NK-92 (cell line): ENCODE measurements around the gene OSBPL2.

Source experiments
- DNase-seq: peaks from one replicate; lab custom pipeline; 2025; ENCODE audit not compliant: unreplicated experiment; lab: John Stamatoyannopoulos, UW

Gene OSBPL2

GRCh38 chr20:62336329-62336728 is 98.0 kb downstream of the OSBPL2 start:
- no peak for DNase-seq

DNA sequence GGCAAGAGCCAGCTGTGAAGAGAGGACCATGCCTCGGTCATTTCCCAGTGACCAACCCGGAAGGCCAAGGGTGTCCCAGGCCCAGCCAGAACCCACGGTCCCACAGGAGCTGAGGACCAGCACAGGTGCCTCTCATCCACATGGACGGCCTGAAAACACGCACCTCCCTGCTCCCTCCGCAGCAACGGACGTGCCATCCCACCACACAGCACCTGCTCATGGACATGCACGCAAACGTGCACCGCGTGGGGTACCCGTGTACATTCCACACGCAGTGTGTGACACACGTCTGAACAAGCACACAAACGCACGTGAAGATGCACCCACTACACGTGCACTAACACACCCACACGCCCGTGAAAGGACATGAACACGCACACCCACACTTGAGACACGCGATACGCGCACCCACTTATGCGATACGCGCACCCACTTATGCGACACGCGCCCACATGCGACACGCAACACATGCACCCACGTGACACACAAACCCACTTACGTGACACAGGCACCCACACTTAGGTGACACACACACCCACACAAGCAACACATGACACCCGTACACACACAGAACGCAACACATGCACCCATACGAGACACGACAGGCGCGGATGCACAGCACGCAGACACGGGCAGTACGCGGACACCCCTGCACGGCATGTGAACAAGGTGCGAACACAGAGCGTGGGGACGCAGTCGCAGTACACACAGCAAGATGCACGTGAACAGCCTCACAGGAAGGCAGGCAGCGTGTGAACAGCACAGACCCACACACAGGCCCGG is 98.6 kb downstream of the OSBPL2 start:
- DNase-seq = no peak

DNA sequence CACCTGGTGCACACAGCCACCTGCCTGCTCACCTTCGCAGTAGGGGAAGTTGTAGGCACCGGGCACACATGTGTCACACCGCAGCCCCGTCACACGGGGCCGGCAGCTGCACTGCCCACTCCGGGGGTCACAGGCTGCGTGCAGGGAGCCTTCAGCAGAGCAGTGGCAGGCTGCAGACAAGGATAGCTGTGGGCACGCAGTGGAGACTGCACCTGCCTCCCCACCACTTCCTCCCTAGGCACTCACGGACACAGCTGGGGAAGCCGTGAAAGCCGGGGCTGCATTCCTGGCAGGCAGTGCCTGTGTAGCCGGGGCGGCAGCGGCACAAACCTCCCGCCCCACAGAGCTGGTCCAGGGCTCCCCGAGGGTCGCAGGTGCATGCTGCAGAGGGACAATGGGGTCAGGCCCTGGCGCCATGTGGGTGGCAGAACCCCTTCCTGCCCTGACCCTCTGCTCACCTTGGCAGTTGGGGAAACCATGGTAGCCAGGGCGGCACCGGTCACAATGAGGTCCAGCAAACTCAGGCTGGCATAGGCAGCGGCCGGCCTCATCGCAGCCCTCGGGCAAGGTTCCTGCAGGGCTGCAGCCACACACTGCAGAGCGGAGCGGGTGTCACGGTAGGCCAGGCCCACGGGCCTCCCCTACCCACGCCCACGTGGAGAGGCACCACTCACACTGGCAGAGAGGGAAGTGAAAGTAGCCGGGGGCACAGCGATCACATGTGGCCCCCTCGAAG is 99.4 kb downstream of the OSBPL2 start:
- DNase-seq = no peak

DNA sequence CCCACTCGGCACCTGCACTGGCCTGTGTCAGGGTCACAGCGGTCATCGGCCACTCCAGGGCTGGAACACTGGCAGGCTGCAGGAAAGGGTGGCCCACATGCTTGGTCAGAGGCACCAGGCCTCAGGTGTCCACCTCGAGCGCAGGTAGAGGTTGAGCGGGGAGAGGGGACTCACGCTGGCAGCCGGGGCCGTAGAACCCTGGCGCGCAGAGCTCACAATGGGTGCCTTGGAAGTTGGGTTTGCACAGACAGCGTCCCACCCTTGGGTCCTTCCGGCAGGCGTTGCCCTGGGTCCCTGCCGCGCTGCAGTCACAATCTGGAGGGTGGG is 99.9 kb downstream of the OSBPL2 start:
- no peak for DNase-seq

- no peak for DNase-seq
Observed at GRCh38 chr20:62339647-62340062, 101.3 kb downstream of the OSBPL2 start.

GRCh38 chr20:62342910-62343309 is 104.6 kb downstream of the OSBPL2 start:
- no peak for DNase-seq

DNA sequence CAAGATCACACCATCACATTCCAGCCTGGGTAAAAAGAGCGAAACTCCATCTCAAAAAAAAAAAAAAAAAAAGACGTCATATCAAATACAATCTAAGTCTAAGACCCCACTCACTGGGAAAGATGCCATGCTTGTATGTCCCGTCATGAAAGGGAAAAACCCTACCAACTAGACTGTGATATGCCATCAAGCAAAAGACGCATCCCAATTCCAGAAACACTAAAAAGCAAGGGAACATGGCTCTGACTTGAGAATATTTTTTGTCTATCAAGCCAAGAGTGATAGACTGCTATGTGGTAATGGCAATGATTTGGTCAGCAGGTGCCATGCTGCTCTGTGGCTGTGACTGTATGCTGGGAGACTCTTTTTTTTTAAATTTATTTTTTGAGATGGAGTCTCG is 105.8 kb downstream of the OSBPL2 start:
- no peak for DNase-seq

- DNase-seq = no peak
Observed at GRCh38 chr20:62344782-62345181, 106.5 kb downstream of the OSBPL2 start.
